Eye (tissue), 1 donor: Measurements from ENCODE around the gene FMR1.
A peak's percentile ranks its signal among the peaks of the same experiment; 100 is the strongest.

ENCODE experiments used
- DNase-seq: peaks from one replicate; pipeline ENCODE4 v3.0.0-alpha.2; 2015

The FMR1 gene

DNA sequence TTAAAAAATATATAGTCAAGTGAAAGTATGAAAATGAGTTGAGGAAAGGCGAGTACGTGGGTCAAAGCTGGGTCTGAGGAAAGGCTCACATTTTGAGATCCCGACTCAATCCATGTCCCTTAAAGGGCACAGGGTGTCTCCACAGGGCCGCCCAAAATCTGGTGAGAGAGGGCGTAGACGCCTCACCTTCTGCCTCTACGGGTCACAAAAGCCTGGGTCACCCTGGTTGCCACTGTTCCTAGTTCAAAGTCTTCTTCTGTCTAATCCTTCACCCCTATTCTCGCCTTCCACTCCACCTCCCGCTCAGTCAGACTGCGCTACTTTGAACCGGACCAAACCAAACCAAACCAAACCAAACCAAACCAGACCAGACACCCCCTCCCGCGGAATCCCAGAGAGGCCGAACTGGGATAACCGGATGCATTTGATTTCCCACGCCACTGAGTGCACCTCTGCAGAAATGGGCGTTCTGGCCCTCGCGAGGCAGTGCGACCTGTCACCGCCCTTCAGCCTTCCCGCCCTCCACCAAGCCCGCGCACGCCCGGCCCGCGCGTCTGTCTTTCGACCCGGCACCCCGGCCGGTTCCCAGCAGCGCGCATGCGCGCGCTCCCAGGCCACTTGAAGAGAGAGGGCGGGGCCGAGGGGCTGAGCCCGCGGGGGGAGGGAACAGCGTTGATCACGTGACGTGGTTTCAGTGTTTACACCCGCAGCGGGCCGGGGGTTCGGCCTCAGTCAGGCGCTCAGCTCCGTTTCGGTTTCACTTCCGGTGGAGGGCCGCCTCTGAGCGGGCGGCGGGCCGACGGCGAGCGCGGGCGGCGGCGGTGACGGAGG lies at the start of gene FMR1:
TSS of gene FMR1 (plus strand) at position 728 of the 831 bp plus-strand sequence. CDS start 261 bp downstream, outside the sequence.
- peak; percentile 95 for DNase-seq

DNA sequence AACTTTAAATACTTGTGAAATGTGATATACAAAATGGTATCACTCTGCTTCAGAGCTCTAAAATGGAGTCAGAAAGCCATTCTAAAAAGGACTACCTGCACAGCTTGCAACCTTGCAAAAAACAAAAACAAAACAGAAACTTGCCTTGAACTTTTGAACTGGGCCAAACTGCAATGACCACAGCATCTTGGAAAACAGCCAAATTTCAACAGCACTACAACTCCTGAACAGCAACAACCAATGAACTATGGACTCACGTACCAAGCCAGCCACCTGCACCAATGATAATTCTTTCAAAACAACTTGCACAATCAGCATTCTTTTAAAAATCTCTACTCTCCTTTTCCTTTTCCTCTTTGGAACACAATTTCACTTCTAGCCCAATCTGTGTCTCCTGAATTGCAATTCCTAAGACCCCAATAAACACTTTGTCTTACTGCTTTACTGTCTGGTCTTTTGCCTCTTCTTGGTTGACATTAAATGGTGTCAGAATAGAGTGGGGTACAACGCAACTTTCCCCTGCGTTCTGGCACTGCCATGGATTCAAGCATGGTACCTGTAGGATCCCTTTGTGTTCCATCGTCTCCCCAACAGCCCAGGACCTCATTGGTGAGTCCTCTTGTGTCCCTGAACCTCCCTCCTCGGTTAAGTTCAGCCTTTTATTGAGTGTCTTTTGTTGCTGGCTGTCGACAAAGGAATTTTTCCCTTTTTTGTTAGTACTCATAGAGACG lies 35.7 kb upstream of the FMR1 start:
- no peak for DNase-seq

DNA sequence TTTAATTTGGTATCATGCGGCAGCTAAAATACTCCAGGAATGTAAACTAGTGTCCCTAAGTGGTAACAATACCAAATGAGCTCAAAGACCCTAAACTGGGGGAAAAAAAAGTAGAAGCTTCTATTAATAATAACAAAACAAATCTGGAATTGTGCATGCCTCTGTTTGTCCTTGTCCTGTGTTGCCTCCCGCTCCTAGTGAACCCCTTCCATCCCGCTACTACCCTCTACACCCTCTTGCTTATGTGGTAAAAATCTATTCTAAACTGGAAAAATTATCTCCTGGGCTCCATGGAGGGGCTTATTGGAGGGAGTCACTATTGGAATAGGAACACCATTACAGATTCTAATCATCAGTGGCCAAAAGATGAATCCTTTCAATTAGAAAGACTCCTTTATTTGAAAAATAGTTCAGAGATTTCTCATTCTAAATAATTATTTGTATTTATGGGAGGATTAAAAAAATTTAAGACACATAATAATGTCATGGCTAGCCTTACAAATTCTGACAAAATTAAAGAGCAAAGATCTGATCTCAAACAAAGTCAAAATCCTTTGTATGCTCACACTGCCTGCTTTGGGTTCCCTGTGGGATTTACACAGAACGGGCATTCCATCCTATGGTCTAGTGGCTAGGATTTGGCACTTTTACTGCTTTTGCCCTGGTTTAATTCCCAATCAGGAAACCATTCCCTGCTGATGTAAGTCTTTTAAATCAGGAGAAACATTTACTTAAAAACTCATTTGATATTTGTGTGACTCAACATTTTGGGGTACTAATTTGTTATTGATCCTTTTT lies 34.7 kb upstream of the FMR1 start:
- DNase-seq: no peak

DNA sequence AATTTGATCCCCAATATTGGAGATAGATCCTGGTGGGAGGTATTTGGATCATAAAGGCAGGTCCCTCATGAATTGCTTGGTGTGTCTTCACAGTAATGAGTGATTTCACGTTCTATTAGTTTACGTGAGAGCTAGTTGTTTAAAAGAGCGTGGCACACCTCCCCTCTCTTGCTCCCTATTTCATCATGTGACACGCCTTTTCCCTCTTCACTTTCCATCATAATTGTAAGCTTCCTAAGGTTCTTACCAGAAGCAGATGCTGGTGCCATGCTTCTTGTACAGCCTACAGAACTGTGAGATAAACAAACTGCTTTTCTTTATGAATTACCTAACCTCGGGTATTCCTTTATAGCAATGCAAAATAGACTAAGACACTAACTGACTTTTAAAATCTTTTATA lies 34.0 kb upstream of the FMR1 start:
- DNase-seq: no peak

DNA sequence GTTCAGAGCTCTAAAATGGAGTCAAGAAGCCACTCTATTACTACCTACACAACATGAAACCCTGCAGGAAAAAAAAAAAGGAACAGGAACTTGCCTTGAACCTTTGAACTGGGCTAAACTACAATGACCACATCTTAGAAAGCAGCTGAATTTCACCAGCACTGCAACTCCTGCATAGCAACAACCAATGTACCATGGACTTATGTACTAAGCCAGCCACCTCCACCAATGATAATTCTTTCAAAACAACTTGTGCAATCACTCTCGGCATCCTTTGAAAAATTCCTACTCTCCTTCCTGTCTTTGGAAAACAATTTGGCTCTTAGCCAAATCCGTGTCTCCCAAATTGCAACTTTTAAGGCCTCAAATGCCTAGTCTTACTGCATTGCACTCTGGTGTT lies 26.8 kb upstream of the FMR1 start:
- DNase-seq: no peak

DNA sequence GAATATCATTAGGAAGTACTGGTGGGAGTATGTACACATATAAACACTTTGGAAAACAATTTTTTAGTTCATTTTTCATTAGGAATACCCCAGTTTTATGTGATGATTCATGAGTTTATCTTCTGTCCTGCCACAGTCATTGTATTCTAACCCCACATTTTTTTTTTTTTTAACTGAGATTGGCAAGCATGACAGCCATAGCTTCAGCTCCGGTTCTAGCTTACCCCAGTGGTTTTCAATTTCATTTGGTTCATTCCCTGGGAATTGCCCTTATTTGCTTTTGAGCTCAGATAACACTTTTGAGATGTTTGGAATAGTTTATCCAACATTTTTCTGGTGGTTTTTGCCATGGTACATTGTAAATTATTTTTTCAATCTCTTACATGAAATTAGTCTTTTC lies 21.0 kb upstream of the FMR1 start:
- DNase-seq: no peak

DNA sequence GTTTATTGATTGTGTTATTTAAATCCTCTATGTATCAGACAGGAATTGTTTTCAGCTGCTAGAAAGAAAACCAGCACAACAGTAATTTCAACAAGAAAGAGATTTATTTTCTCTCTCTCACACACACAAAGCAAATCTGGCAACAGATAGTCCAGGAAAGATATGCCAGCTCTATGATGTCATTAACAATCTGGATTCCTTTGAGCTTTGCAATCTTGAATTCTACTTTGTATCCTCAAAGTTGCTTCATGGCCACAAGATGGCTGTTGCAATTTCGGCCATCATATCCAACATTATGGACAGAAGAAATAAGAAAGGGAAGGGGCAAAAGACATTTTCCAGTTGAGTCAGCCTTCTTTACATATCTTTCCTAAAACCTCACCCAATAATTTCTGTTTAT lies 19.8 kb upstream of the FMR1 start:
- no peak for DNase-seq

DNA sequence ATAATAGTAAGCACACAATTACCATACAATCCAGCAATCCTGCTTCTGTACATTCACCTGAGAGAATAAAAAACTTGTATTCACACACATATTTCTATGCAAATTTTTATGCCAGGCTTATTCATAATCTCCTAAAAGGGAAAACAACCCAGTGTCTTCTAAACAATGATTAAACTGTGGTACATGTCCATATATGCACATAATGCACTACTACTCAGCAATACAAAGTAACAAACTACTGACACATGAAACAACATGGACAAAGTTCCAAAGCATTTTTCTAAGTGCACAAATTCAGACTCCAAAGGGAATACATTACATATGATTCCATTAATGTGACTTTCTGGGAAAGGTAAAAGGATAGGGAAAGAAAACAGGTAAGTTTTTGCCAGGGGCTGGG lies 18.0 kb upstream of the FMR1 start:
- DNase-seq: no peak

DNA sequence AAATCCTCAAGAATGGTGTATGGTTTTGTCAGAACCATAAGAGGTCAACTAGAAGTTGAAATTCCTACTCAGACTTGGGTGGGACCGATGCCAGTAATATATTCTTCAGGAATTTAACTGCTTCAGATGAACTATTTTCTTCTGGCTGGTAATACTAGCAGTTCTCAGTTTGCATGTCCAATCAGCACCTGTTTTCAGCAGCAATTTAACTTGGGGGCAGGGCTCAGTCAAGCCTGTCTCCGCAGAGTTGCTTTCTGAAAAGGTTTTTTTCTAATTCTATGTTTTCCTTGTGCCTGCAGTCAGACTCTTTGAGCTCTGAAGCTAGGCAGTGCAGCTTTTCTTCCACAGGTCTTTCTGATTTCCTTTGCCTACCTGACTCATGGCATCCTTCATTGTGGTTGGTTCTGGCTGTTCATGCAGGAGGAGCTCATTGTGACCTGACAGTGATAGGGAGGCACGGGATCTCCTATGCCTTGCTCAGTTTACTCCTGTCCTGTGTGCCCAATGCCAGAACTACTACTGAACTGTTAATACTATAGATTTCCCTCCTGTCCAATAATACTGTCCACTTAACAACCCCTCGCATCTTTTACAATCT lies 17.3 kb upstream of the FMR1 start:
- DNase-seq: peak; percentile 50

DNA sequence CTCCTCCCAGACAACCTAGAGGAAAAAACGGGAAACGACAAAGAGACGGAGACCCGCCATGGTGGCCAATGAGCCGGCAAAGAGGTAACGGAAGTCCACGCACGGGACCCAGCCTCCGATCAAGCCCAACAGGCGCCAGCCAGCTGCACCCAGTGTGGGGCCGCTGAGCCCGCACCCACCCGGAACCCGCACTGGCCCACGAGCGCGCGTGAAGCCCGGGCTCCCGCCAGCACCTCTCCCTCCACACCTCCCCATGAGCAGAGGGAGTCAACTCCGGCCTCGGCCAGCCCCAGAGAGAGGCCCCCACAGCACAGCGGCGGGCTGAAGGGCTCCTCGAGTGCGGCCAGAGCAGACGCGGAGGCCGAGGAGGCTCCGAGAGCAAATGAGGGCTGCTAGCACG lies 14.6 kb upstream of the FMR1 start:
- no peak for DNase-seq

DNA sequence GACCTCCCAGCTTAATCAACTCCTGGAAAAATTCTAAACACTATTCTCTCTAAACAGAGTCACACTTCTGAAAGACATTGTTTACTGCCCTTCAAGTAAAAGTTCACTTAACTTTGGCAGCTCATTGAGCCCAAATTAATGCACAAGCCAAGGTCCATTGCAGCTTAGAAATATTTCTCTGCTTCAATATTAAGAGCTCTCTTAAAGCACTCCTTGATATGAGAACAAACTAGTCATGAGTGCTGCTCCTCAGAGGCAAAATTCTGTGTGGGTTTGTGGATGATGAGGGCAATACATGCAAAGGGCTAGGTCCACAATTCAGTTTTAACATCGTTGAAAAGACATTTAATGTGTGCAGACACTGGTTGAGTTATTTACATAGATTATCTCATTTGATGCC lies 12.8 kb upstream of the FMR1 start:
- DNase-seq: no peak

DNA sequence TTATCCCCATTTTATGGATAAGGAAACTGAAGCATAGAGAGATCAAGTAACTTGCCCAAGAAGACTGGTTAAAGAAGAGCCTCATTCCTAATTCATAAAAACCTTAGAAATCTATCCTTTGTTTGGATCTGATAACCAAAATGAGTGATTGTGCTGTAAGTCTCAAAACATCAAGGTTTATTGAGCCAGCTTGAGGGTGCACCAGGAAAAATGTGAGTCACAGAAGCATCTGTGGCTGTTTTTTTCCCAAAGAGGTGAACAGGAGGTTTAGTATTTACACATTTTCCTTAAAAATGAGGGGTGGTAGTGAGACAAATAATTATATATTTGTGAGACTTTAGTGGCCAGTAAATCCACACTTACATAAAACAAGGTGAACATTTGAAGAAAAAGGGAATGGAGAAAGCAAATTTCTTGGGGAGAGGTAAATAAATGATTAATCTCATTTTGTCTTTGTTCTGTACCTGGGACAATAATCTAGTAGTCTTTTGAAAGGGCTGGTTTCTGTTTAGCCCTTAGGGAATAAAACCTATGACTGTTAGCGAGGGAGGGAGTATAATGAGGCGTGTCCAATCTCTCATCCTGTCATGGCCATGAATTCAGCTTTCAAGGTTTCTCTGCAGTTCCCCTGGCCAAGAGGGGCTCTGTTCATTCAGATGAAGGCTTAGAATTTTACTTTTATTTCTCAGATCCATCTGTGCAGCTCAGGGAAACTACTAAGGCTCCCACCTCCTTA lies 12.2 kb upstream of the FMR1 start:
- DNase-seq: no peak

DNA sequence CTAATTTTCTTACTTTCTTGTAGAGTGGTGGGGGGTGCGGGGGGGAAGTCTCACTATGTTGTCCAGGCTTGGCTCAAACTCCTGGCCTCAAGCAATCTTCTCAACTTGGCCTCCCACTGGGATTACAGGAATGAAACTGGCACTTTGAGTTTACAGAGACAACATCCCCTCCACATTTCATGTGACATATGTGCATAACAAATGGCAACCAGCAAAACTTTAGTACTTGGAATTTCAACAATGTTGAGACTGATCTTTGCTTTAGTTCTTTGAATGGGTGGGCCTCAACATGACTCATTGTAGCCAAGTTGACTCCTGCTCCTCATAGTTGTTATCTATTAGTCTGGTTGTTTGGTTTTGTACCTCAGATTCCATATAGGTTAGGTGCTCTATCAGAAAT lies 11.4 kb upstream of the FMR1 start:
- no peak for DNase-seq

DNA sequence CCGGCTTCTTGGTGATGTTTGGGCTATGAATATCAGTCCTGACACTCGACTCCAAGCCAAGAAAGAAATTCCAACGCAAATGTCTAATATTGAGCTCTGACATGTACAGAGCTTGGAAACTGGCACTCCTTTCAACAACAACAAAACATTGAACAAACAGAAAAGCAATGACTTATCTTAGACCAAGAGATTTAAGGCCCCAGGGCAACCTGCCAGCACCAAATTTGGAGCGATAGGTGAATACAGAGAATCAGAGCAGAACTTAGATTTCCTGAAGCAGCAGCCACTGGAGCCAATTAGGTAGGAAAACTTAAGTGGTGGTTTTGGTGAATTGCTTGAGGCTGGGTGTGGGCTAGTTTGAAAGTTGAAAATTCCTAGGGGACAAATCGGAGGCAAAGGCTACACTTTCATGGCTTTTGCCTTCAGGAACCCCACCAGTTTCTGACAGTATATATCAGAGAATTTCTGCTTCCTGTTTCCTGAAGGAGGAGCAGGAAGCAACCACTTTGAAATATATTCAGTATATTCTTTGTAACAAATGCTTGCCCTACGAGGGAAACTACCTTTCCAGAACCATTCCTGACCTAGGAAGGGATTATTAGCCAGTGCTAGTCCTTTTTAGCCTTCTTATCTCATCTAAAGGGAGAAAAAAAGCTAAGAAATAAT lies 10.1 kb upstream of the FMR1 start:
- DNase-seq: no peak

DNA sequence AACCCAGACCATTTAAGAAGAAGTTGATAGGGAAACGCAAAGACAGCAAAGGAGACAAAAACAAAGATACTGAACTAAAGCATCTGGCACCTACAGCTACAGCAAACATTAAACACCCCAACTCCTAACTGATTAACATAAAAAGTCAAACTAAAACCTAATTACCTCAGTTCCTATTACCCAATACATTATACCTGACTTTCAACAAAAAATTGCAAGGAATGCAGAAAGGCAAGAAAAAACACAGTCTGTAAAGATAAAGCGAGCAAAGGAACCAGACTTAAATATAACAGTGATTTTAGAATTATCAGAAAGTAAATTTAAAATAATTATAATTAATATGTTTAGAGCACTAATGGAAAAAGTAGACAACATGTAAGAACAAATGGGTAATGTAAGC lies 9.4 kb upstream of the FMR1 start:
- DNase-seq: no peak

DNA sequence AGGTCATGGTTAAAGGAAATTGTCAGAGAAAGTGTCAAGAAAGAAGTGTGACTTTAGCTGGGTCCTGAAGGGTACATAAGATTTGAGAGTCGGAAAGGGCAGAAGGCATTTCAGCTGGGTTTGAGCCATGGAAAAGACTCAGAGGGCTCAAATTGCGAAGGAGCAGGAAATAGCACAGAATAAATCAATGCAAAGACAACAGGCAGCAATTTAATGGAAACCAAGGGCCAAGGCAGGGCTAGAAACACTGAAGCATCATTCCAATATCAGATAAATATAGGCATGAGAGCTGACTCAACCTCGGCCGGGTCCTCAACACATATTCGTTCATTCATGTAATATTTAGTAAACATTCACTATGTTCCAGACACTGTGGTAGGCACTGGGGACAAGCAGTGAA lies 3.6 kb upstream of the FMR1 start:
- DNase-seq: no peak

DNA sequence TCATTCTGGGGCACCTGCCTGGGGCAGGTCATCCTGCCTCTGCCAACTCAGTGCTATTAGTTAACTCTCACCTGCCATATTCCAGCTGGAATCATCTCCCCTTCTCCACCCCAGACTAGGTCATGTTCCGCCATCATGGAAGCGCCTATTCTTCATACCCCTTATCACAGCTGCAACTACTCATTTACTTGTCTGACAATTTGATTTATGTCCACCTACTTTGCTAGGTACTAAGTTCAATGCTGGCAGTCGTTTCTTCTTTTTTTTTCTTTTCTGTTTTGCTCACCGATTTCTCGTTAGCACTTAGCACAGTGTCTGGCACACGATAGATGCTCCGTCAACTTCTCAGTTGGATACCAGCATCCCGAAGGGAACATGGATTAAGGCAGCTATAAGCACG lies 1.1 kb upstream of the FMR1 start:
- no peak for DNase-seq

DNA sequence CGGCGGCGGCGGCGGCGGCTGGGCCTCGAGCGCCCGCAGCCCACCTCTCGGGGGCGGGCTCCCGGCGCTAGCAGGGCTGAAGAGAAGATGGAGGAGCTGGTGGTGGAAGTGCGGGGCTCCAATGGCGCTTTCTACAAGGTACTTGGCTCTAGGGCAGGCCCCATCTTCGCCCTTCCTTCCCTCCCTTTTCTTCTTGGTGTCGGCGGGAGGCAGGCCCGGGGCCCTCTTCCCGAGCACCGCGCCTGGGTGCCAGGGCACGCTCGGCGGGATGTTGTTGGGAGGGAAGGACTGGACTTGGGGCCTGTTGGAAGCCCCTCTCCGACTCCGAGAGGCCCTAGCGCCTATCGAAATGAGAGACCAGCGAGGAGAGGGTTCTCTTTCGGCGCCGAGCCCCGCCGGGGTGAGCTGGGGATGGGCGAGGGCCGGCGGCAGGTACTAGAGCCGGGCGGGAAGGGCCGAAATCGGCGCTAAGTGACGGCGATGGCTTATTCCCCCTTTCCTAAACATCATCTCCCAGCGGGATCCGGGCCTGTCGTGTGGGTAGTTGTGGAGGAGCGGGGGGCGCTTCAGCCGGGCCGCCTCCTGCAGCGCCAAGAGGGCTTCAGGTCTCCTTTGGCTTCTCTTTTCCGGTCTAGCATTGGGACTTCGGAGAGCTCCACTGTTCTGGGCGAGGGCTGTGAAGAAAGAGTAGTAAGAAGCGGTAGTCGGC lies 528 bp downstream of the FMR1 start:
- DNase-seq: peak; percentile 77

DNA sequence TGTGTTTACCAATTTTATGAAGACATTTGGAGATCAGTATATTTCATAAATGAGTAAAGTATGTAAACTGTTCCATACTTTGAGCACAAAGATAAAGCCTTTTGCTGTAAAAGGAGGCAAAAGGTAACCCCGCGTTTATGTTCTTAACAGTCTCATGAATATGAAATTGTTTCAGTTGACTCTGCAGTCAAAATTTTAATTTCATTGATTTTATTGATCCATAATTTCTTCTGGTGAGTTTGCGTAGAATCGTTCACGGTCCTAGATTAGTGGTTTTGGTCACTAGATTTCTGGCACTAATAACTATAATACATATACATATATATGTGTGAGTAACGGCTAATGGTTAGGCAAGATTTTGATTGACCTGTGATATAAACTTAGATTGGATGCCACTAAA lies 1.9 kb downstream of the FMR1 start:
- DNase-seq: no peak

DNA sequence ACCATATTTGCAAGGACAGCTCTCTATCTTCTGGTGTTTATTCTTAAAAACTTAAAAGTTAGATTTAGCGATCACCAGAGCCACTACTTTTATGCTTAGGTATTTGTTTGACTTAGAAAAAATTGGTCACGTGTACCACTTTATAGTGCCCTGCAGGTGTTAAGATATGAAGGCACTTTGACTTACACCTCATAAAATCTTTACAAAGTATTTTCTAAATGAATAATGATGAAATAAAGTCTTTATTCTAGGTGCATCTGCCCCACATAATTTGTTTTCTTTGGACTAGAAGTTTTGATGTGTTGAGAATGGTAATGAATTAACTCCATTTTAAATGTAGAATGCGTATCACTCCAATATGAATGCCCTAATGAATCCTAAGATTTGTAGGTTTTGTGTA lies 2.9 kb downstream of the FMR1 start:
- no peak for DNase-seq

DNA sequence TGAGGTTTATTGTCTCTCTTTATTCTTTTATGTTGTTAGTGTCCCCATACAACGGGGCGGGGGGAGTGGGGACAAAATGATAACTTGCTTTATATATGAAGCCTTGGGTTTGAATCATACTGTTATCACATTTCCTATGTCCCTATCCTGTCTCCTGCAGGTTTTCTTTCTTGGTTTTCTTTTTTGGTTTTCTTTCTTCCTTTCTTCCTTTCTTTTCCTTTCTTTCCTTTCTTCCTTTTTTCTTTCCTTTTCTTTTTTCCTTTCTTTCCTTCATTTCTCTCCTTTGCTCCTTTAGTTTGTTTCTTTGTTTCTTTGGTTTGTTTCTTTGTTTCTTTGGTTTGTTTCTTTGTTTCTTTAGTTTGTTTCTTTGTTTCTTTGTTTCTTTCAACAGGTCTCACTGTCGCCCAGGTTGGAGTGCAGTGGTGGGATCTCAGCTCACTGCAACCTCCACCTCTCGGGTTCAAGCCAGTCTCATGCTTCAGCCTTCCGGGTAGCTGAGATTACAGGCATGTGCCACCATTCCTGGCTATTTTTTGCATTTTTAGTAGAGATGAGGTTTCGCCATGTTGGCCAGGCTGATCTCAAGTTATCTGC lies 4.8 kb downstream of the FMR1 start:
- DNase-seq: no peak
